Fibroblast of lung (primary cell): ENCODE measurements around the gene OGG1.

Experiments used
- CTCF ChIP-seq, 2 donors: IDR thresholded peaks in 1 of 2; conservative IDR thresholded peaks in 1 of 2; 1 replicate in 1 of 2; 2 replicates in 1 of 2; pipeline ENCODE4 v1.5.1; 2011 to 2012; ENCODE audit warnings: low read length in 2 of 2, control low read depth in 1 of 2, inconsistent platforms in 1 of 2, low read depth in 1 of 2, mild to moderate bottlenecking in 1 of 2
- EZH2 ChIP-seq: IDR thresholded peaks from 2 replicates; pipeline ENCODE4 v1.5.1; 2012; ENCODE audit warnings: low read length, control low read depth, mild to moderate bottlenecking; ENCODE audit errors: missing control alignments

GRCh38 chr3:9715136-9715535 lies 34.6 kb upstream of the OGG1 start:
- TF ChIP-seq CTCF (conservative IDR thresholded peaks at IDR 0.05 in 1 of 2, IDR thresholded peaks at IDR 0.05 in 1 of 2; ENCODE audit: low read depth in 1 of 2, low read length in 2 of 2) (no peak), EZH2 (no peak)
